GM19193 (cell line): ENCODE measurements around the gene CGA.

Experiments
- POLR2A ChIP-seq: IDR thresholded peaks from 4 replicates; pipeline ENCODE4 v1.6.1; 2011; ENCODE audit not compliant: insufficient read depth, insufficient read length; ENCODE audit errors: extremely low read depth

The CGA gene

DNA sequence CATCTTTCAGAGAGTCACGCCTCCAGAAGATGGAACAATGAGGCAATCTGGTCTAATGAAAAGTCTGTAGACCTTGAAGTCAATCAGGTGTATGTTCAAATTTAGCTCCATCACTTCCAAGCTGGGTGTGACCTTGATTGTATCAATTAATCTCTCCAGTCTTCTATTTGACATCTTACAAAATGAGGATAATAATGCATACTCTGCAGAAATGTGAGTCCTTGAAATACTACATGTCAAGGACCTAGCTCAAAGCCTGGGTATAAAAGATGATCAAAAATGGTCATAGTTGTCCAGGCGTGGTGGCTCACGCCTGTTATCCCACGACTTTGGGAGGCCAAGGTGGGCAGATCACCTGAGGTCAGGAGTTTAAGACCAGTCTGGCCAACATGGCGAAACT is 29.8 kb downstream of the CGA start:
- TF ChIP-seq POLR2A = no peak

DNA sequence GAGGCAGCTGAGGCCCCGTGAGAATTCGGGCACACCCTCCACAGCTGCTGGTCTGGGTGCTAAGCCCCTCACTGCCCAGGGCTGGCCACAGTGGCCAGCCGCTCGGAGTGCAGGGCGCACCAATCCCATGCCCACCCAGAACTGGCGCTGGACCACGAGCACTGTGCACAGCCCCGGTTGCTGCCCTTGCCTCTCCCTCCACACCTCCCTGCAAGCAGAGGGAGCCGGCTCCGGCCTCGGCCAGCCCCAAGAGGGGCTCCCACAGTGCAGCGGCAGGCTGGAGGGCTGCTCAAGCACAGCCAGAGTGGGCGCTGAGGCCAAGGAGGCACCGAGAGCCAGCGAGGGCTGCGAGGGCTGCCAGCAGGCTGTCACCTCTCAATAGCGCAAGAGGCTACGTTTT is 35.0 kb downstream of the CGA start:
- no peak for TF ChIP-seq POLR2A

DNA sequence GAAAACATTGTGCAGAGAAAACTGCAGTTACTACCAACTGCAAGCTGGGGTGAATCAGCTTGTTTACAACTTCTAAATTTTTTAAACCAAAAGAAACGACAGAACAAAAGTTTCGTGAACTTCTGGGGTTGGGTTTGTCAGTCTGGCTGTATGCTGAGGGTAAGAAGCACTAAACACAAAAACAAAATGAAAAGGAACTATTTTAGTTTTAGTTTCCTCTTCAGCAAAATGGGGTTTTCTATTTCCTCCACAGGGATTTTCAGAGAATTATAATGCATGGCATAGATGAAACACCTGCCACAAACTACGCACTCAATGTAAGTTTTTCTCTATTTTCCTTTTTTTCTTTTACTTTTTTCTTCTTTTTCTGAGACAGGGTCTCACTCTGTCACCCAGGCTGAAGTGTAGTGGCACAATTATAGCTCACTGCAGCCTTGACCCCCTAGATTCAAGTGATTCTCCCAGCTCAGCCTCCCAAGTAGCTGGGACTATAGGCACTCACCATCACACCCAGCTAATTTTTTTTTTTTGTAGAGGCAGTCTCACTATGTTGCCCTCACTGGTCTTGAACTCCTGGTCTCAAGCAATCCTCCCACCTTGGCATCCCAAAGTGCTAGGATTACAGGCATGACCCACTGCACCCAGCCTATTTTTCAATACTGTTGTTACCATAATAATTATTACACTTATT is 40.6 kb downstream of the CGA start:
- TF ChIP-seq POLR2A = no peak

GRCh38 chr6:87053312-87053711 is 41.6 kb downstream of the CGA start:
- no peak for TF ChIP-seq POLR2A

DNA sequence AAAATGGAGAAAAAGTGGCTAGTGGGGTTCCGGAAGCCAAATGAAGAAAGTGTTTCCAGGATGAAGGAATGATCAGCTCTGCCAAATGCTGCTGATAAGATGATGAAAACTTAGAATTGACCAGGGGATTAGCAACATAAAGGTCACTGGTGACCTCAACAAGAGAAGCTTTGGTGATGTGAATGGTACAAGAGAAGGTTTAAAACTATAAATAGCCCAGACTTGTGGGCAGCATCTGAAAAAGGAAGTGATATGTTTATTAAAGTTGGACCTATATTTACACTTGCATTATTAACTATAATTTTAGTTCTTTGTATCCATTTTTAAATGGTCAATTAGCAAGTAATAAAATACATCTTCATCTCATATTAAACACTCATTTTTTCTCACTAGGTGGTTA is 45.1 kb downstream of the CGA start:
- no peak for TF ChIP-seq POLR2A

- no peak for TF ChIP-seq POLR2A
These were observed 49.3 kb downstream of the CGA start for GRCh38 chr6:87045521-87046075.

DNA sequence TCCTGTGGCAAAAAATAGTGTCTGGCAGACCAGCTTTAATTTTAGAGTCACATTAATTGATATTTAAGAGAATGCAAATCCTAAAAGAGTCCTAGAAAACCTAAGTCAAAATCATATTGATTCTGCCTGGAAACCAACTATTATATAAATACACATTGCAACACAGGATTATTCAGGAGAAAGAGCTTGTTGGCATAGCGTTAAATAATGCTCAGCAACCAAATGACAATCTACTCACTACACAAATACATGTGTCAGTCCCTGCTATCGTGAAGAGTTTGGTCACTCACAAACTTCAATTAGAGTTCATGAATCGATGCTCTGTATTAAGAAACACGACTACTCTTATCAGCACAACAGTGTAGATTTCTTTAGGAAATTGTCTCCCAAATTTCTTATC is 54.2 kb downstream of the CGA start:
- no peak for TF ChIP-seq POLR2A
